ENCODE results near the gene SHH. TPM values are rescaled to one million over a fixed set of nuclear protein-coding genes. Genes with fewer than 3 reads are reported as not detected.
A peak's percentile ranks its signal among the peaks of the same experiment; 100 is the strongest.

SHH gene
- total RNA-seq, 2 donors from 2014 or later = 0.05 to 0.10 TPM

DNA sequence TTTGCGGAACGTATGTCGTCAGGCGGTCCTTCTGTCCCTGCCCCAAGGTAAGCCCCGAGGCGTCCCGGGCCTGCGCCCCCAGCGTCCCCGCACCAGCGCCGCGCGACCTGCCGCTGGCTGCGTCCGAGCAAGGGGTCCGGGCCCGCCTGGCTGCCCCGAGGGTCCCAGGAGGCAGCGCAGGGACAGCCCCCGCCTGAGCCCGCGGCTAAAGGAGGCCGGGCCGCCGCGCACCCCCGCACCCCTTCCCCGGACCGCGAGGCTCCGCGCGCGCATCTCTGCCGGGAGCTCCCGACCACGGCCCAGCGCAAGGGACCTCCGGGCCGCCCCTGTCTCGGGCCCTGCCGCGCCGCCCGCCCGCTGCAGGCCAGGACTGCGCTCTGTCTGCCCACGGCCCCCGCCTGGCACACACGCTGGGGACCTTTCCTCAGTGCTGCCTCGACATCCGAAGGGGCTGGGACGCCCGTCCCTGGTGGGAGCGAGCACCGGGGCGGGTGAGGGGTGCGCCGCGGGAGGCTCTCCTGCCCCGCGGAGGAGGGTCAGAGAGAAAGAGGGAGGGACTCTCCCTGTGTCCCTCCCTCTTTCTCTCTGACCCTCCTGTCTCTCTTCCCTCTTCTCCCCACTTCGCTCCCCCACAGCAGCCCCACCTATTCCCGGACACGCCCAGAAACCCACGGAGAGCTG is 25.0 kb downstream of the SHH start:
- ATAC-seq (replicated peaks in 1 of 2) = peak; percentile 27 to 31
- Mint-ChIP-seq H3K4me3 (peak overlapping the region; percentile 53 to 73), H3K9me3 (no peaks in the 10 kb centered on the region), H3K36me3 (ENCODE audit: insufficient read depth in 2 of 2) (peaks cover 2 to 6% of the 10 kb centered on the region in 2 donors), H3K27ac (no peak overlapping the region), H3K4me1 (ENCODE audit: low read depth) (peaks cover 11% of the 10 kb centered on the region), H3K27me3 (ENCODE audit: low read depth) (peaks cover 18% of the 10 kb centered on the region)
- no peak for DNase-seq

DNA sequence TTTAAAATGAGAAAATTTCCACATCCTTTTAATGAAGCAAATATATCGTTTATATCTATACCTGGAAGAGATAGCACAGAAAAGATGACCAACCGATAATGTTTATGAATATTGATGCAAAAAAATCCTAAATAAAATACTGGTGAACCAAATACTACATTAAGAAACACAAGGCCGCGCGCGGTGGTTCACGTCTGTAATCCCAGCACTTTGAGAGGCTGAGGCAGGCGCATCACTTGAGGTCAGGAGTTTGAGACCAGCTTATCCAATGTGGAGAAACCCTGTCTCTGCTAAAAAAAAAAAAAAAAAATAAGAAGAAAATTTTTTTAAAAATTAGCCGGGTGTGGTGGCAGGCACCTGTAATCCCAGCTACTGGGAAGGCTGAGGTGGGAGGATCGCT is 25.8 kb downstream of the SHH start:
- peaks cover 11% of the 10 kb centered on the region for H3K4me1 Mint-ChIP-seq (ENCODE audit: low read depth)
- DNase-seq (no peak), ATAC-seq (replicated peaks in 1 of 2) (no peak)
- H3K9me3 Mint-ChIP-seq = no peaks in the 10 kb centered on the region
- peaks cover 4 to 6% of the 10 kb centered on the region in 2 donors for H3K36me3 Mint-ChIP-seq (ENCODE audit: insufficient read depth in 2 of 2)
- peak overlapping the region in 1 of 2 donors; percentile 33 for H3K4me3 Mint-ChIP-seq
- H3K27ac Mint-ChIP-seq = no peak overlapping the region
- peaks cover 18% of the 10 kb centered on the region for H3K27me3 Mint-ChIP-seq (ENCODE audit: low read depth)

DNA sequence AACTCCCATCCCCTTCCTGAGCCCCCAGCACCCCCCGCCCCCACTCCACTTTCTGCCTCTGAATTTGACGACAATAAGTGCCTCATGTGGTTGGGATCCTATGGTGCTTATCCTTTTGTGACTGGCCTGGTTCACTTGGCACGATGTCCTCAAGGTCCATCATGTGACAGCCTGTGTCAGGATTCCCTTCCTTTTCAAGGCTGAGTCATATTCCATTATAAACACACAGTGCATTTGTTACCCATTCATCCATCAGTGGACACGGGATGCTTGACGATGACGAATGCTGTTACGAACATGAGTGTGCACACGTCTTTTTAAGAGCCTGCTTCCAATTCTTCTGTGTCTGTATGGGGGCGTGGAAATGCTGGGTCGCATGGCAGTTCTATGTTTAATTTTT is 26.7 kb downstream of the SHH start:
- Mint-ChIP-seq H3K27ac (no peak overlapping the region), H3K4me1 (ENCODE audit: low read depth) (peaks cover 11% of the 10 kb centered on the region), H3K27me3 (ENCODE audit: low read depth) (peaks cover 18% of the 10 kb centered on the region), H3K4me3 (no peak overlapping the region), H3K9me3 (no peaks in the 10 kb centered on the region), H3K36me3 (ENCODE audit: insufficient read depth in 2 of 2) (peaks cover 6 to 12% of the 10 kb centered on the region in 2 donors)
- ATAC-seq (replicated peaks in 1 of 2) = no peak
- DNase-seq = no peak

DNA sequence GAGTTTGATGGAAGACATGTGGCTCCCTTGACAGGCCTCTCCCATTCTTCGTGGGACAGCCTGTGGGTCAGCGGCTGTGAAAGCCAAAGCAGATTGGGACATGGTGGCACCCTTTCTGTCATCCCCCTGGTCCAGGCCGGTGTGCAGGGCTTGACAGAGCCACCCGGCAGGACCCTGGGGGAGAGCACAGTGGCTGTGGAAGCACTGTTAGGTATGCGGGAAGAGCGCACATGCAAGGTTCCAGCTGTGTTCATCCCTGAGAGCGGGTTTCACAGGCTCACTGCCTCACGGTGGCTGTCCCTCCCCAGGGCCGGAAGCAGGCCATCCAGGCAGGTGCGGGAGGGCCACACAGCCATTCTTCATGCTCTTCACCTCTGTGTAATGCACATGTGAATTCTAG is 29.8 kb downstream of the SHH start:
- no peak for ATAC-seq (replicated peaks in 1 of 2)
- Mint-ChIP-seq H3K27me3 (ENCODE audit: low read depth) (peaks cover 12% of the 10 kb centered on the region), H3K9me3 (no peaks in the 10 kb centered on the region), H3K36me3 (ENCODE audit: insufficient read depth in 2 of 2) (peaks cover 6 to 14% of the 10 kb centered on the region in 2 donors), H3K4me3 (no peak overlapping the region), H3K4me1 (ENCODE audit: low read depth) (peaks cover 6% of the 10 kb centered on the region), H3K27ac (no peak overlapping the region)
- DNase-seq = no peak

DNA sequence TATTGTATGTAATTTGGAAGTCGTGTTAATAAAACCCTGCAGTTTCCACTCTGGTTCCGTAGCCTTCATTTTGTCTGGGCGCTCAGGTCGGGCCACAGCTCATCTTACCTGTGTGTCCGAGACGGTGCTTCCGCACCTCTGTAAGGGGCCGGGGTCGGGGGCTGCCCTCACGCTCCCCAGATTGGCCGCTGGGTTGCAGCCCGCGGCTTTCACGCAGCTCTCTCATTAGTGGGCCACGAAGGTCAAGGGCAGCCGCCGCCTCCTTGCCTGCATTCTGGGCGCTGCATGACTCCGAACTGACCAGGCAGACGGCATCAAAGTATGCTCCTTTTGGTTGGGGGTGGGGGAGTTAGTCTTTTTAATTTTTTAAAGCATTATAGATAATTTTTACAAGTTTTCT is 30.8 kb downstream of the SHH start:
- DNase-seq (no peak), ATAC-seq (replicated peaks in 1 of 2) (no peak)
- Mint-ChIP-seq H3K27ac (no peak overlapping the region), H3K4me3 (no peak overlapping the region), H3K9me3 (no peaks in the 10 kb centered on the region), H3K4me1 (ENCODE audit: low read depth) (peaks cover 6% of the 10 kb centered on the region), H3K27me3 (ENCODE audit: low read depth) (peaks cover 10% of the 10 kb centered on the region), H3K36me3 (ENCODE audit: insufficient read depth in 2 of 2) (peaks cover 6 to 14% of the 10 kb centered on the region in 2 donors)

DNA sequence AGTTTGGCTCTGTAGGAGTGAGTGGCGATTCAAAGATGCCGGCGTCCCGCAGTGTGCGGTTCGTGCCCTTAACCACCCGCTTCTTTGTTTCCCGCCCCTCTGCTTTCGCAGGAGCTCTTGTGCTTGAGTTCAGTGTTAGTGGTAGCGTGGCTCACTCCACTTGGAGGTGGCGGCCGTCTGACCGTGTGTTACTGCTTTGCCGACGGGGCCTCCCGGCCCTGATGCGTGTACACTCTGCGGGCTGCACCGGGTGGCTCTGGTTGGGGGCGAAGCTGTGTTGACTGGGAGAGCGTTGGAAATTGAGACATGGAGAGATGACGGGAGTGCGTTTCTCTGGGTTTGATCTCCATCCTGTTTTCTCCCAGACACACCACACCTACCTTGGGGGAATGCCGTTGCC is 31.4 kb downstream of the SHH start:
- ATAC-seq (replicated peaks in 1 of 2) (no peak), DNase-seq (no peak)
- H3K9me3 Mint-ChIP-seq = no peaks in the 10 kb centered on the region
- H3K4me1 Mint-ChIP-seq (ENCODE audit: low read depth) = peaks cover 2% of the 10 kb centered on the region
- H3K36me3 Mint-ChIP-seq (ENCODE audit: insufficient read depth in 2 of 2) = peaks cover 6 to 14% of the 10 kb centered on the region in 2 donors
- no peak overlapping the region for H3K4me3 Mint-ChIP-seq
- H3K27me3 Mint-ChIP-seq (ENCODE audit: low read depth) = peaks cover 4% of the 10 kb centered on the region
- H3K27ac Mint-ChIP-seq = no peak overlapping the region

DNA sequence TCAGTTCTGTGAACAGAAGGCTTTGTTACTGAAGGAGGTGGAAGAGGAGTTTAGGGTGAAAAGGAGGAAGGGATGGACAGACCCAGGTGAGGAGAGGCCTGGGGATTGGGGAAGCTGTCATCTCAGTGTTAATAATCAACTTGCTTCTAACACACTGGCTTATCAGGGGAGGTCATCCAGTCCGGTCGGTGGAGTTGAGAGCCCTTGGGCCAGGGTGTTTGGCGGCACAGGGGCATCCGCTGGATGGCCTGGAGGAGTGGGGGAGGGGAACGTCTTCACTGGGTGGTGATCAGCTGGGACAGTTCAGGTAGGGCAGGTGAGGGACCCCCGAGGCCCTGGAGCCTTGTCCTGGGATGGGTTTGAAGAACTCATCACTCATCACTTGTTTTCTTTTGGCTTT is 33.9 kb downstream of the SHH start:
- Mint-ChIP-seq H3K4me3 (no peak overlapping the region), H3K27me3 (ENCODE audit: low read depth) (no peaks in the 10 kb centered on the region), H3K27ac (no peak overlapping the region), H3K9me3 (no peaks in the 10 kb centered on the region), H3K36me3 (ENCODE audit: insufficient read depth in 2 of 2) (peaks cover 6 to 19% of the 10 kb centered on the region in 2 donors), H3K4me1 (ENCODE audit: low read depth) (no peaks in the 10 kb centered on the region)
- DNase-seq (no peak), ATAC-seq (replicated peaks in 1 of 2) (no peak)

DNA sequence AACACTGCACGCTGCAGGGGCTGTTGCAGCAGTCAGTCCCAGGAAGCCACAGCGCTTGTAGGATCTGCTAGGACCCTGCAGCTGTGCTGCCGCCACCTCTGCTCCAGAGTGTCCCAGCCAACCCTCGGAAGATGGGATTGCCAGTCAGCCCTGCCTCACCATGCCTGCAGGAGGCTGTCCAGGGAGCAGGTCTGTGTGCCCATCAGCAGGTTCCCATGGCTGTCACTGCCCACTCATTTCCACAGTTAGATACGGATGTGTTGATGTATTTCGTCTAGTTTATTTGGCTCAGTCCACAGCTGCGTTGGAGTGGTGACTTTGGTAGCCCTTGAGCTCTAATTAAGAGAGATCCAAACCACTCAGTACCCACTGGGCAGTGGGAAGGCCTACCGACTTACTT is 35.7 kb downstream of the SHH start:
- Mint-ChIP-seq H3K36me3 (ENCODE audit: insufficient read depth in 2 of 2) (peaks cover 4 to 21% of the 10 kb centered on the region in 2 donors), H3K4me1 (ENCODE audit: low read depth) (no peaks in the 10 kb centered on the region)
- no peak for ATAC-seq (replicated peaks in 1 of 2)

DNA sequence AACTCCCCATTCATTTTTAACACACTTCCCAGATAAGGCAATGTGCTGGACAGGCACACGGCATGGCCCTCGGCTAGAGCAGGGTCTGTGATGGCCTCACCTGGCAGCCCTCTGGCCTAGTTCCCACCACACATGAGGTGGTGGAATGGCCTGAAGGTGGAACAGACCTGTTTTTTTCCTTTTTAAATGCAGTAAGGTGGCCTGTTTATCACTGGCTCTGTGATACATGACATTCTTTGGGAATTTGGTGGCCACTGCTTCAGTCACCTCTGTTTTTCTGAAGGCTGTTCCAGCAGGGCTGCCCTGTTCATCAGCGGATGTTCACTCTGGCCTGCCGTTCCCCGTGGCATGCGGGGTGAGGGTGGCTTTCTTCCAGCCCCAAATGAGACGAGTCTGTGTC is 36.6 kb downstream of the SHH start:
- Mint-ChIP-seq H3K27ac (no peak overlapping the region), H3K4me3 (no peak overlapping the region), H3K4me1 (ENCODE audit: low read depth) (no peaks in the 10 kb centered on the region), H3K27me3 (ENCODE audit: low read depth) (no peaks in the 10 kb centered on the region), H3K9me3 (no peaks in the 10 kb centered on the region), H3K36me3 (ENCODE audit: insufficient read depth in 2 of 2) (peaks cover 4 to 21% of the 10 kb centered on the region in 2 donors)
- DNase-seq = no peak
- no peak for ATAC-seq (replicated peaks in 1 of 2)

More for the DNA sequence above, 35.7 kb downstream of the SHH start:
- Mint-ChIP-seq H3K4me3 (no peak overlapping the region), H3K27me3 (ENCODE audit: low read depth) (no peaks in the 10 kb centered on the region), H3K9me3 (no peaks in the 10 kb centered on the region), H3K27ac (no peak overlapping the region)
- no peak for DNase-seq

DNA sequence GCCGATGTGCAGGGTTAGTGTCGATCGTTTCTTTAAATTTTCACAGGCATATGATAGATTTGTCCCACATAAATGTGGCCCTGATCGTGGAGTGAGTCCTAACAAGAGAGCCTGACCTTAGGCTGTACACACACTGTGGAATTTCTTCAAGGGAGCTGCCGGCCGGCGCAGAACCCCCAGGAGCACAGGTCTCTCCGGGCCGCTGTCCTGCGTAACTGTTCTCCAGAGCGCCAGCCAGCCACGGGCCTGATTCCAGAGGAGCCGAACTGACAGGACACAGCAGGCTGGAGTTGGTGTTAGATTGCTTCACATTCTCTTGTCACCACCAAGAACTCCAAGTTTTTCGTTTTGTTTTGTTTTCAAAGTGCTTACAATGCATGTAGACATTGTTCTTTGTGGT is 37.3 kb downstream of the SHH start:
- Mint-ChIP-seq H3K4me1 (ENCODE audit: low read depth) (no peaks in the 10 kb centered on the region), H3K9me3 (no peaks in the 10 kb centered on the region), H3K36me3 (ENCODE audit: insufficient read depth in 2 of 2) (peaks cover 4 to 17% of the 10 kb centered on the region in 2 donors), H3K27ac (no peak overlapping the region), H3K4me3 (no peak overlapping the region), H3K27me3 (ENCODE audit: low read depth) (no peaks in the 10 kb centered on the region)
- DNase-seq = no peak
- no peak for ATAC-seq (replicated peaks in 1 of 2)

DNA sequence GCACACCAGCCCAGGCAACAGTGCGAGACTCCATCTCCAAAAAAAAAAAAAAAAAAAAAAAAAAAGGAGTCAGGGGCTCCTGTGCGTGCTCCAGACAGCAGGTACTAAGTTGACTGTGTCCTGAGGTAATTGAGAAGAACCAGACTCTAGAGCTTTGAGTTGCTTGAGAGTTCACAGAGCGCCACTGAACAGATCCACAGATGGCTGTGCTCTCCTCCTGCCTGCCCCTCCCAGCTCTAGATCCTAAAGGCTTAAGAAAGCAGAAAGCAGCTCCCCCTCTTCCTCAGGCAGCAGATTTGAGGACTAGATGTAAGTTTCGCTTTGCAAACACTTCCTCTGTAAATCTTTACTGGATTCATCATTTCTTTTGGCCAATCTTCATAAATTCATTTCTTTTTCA is 38.7 kb downstream of the SHH start:
- no peak for ATAC-seq (replicated peaks in 1 of 2)
- H3K27me3 Mint-ChIP-seq (ENCODE audit: low read depth) = no peaks in the 10 kb centered on the region
- H3K4me3 Mint-ChIP-seq = no peak overlapping the region
- H3K9me3 Mint-ChIP-seq = no peaks in the 10 kb centered on the region
- no peak for DNase-seq
- H3K36me3 Mint-ChIP-seq (ENCODE audit: insufficient read depth in 2 of 2) = peaks cover 10 to 27% of the 10 kb centered on the region in 2 donors
- no peak overlapping the region for H3K27ac Mint-ChIP-seq
- no peaks in the 10 kb centered on the region for H3K4me1 Mint-ChIP-seq (ENCODE audit: low read depth)

DNA sequence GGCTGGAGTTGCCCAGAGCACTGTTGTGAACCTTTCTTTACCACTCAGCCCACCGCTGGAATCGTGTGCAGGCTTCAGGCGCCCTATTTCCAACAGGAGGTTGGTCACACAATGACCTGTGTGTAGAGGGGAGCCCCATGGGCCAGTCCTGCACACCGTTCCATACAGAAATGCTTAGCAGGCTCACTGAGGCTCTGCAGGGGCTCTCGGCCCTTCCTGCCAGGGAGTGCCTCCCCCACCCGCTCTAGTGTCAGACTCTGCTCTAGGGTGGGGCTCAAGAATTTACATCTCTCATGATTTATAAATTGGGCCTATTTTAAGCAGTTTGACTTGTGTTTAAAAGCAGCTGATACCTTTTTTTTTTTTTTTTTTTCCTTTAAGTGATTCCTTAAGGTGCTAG is 42.0 kb downstream of the SHH start:
- H3K9me3 Mint-ChIP-seq = no peaks in the 10 kb centered on the region
- DNase-seq = no peak
- H3K4me3 Mint-ChIP-seq = no peak overlapping the region
- peaks cover 10 to 34% of the 10 kb centered on the region in 2 donors for H3K36me3 Mint-ChIP-seq (ENCODE audit: insufficient read depth in 2 of 2)
- H3K27ac Mint-ChIP-seq = no peak overlapping the region
- H3K4me1 Mint-ChIP-seq (ENCODE audit: low read depth) = peaks cover 3% of the 10 kb centered on the region
- no peaks in the 10 kb centered on the region for H3K27me3 Mint-ChIP-seq (ENCODE audit: low read depth)
- ATAC-seq (replicated peaks in 1 of 2) = no peak

DNA sequence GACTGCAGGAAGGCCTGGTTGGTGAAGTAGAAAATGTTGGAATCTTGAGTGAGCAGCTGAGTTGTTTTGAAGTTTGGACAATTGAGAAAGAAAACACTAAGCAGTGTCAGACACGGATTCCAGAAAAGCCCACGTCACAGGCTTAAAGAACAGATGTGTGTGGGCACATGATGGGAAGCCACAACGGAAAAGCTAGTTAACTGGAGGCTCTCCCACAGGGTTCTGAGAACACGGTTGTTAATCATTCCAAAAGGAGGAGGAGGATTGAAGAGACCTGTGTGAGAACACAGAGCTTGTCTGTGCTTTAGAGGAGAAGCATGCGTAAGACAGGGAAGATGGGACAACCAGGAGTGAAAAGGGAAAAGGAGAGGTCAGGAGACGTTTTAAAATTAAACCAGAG is 42.6 kb downstream of the SHH start:
- DNase-seq (no peak), ATAC-seq (replicated peaks in 1 of 2) (no peak)
- Mint-ChIP-seq H3K27me3 (ENCODE audit: low read depth) (no peaks in the 10 kb centered on the region), H3K4me3 (no peak overlapping the region), H3K9me3 (no peaks in the 10 kb centered on the region), H3K36me3 (ENCODE audit: insufficient read depth in 2 of 2) (peaks cover 10 to 34% of the 10 kb centered on the region in 2 donors), H3K4me1 (ENCODE audit: low read depth) (peaks cover 7% of the 10 kb centered on the region), H3K27ac (peak overlapping the region; percentile 34)

All from activated T-cell treated with anti-CD3 and anti-CD28 coated beads, Interleukin-2, amount 50 U/mL, for 72 hours (primary cell).